ENCODE results near the gene MATN1.

Gene MATN1

DNA sequence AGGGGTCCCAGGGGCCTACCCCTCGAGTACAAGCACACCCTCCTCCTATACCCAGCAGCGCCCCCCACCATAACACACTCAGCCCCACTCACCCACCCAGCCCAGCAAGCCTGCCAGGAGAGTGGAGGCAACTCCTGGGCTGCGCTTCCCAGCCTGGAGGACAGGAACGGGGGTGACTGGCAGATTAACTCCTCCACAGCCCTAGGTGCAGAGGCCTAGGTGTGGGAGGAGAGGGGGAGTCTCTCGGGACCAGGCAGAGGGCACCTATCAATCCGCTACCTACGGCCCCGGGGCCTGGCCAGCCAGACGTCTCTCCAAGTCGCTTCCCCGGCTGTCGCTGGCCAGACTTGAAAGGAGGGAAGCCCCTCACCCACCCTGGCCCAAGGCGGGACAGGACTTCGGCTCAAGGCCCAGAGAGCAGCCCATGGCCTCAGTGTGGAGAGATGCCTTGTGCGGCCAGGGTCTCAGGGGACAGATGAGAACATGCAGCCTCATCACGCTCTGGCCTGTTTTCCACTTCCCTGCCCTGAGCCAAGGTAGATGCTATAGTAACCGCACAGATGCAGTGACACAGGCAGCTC, 24.9 kb downstream of the MATN1 start:
- DNase-seq (ENCODE audit: low read depth in 1 of 2, low spot score in 1 of 2) = no peak
- TF ChIP-seq, protein P1, sequence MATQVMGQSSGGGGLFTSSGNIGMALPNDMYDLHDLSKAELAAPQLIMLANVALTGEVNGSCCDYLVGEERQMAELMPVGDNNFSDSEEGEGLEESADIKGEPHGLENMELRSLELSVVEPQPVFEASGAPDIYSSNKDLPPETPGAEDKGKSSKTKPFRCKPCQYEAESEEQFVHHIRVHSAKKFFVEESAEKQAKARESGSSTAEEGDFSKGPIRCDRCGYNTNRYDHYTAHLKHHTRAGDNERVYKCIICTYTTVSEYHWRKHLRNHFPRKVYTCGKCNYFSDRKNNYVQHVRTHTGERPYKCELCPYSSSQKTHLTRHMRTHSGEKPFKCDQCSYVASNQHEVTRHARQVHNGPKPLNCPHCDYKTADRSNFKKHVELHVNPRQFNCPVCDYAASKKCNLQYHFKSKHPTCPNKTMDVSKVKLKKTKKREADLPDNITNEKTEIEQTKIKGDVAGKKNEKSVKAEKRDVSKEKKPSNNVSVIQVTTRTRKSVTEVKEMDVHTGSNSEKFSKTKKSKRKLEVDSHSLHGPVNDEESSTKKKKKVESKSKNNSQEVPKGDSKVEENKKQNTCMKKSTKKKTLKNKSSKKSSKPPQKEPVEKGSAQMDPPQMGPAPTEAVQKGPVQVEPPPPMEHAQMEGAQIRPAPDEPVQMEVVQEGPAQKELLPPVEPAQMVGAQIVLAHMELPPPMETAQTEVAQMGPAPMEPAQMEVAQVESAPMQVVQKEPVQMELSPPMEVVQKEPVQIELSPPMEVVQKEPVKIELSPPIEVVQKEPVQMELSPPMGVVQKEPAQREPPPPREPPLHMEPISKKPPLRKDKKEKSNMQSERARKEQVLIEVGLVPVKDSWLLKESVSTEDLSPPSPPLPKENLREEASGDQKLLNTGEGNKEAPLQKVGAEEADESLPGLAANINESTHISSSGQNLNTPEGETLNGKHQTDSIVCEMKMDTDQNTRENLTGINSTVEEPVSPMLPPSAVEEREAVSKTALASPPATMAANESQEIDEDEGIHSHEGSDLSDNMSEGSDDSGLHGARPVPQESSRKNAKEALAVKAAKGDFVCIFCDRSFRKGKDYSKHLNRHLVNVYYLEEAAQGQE (IDR thresholded peaks at IDR 0.05; ENCODE audit: insufficient replicate concordance, low read depth) = no peak
- TF ChIP-seq GABPA (IDR thresholded peaks at IDR 0.05; ENCODE audit: low read depth) = no peak
- TF ChIP-seq SPI1 (IDR thresholded peaks at IDR 0.05; ENCODE audit: borderline replicate concordance, low read depth) = no peak
- no peak for TF ChIP-seq POLR2AphosphoS5 (IDR thresholded peaks at IDR 0.05; ENCODE audit: low read depth)
- TF ChIP-seq, protein P2, sequence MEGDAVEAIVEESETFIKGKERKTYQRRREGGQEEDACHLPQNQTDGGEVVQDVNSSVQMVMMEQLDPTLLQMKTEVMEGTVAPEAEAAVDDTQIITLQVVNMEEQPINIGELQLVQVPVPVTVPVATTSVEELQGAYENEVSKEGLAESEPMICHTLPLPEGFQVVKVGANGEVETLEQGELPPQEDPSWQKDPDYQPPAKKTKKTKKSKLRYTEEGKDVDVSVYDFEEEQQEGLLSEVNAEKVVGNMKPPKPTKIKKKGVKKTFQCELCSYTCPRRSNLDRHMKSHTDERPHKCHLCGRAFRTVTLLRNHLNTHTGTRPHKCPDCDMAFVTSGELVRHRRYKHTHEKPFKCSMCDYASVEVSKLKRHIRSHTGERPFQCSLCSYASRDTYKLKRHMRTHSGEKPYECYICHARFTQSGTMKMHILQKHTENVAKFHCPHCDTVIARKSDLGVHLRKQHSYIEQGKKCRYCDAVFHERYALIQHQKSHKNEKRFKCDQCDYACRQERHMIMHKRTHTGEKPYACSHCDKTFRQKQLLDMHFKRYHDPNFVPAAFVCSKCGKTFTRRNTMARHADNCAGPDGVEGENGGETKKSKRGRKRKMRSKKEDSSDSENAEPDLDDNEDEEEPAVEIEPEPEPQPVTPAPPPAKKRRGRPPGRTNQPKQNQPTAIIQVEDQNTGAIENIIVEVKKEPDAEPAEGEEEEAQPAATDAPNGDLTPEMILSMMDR (IDR thresholded peaks at IDR 0.05; ENCODE audit: insufficient read depth, low read length) = no peak
- no peak overlapping the region for H3K4me3 ChIP-seq (replicated peaks; ENCODE audit: insufficient read depth, low read length)

DNA sequence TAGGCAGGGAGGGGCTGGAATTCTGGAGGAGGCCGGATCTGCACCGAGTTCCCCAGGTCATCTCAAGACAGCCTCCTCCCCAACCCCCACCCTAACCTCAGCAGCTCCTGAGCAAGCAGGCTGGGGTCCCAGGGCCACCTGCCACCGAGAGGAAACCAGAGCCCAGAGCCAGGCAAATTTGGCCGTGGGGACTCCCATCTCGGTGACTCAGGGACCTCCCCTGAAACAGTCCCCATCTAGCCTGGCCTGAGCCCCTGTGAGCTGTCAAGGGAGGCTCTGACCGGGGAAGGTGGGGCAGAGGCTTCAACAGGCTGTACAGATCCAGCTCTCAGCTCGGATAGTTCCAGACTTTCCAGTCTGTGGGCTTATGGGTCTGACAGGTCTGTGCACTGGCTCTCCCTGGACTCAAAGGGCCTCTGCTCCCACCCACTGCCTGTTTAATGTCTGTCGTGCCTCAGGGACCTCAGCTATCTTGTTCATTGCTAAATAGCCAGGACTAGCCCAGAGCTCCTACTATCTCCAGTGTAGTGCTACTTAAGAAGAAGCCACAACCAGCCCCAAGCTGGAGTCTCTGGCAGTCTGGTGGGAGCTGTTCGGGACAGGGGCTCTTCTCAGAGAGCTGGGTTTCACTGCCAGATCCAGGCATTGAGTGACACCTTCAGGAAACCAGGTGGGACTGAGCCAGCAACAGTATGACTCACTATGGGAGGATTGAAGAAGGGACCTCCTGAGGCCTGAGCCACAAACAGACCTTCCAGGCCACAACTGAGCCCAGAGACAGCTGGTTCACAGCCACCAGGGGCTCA, 25.6 kb downstream of the MATN1 start:
- Histone ChIP-seq H3K27ac (replicated peaks) (no peak overlapping the region), H3K27me3 (ENCODE audit: insufficient read depth, poor library complexity, severe bottlenecking) (peaks cover 2% of the 10 kb centered on the region), H3K4me3 (replicated peaks; ENCODE audit: insufficient read depth, low read length) (no peak overlapping the region)
- no peak for DNase-seq (ENCODE audit: low read depth in 1 of 2, low spot score in 1 of 2)
- TF ChIP-seq, protein P2 (IDR thresholded peaks at IDR 0.05; ENCODE audit: insufficient read depth, low read length) = no peak
- no peak for TF ChIP-seq POLR2AphosphoS5 (IDR thresholded peaks at IDR 0.05; ENCODE audit: low read depth)
- TF ChIP-seq, protein P1 (IDR thresholded peaks at IDR 0.05; ENCODE audit: insufficient replicate concordance, low read depth) = no peak
- TF ChIP-seq GABPA (IDR thresholded peaks at IDR 0.05; ENCODE audit: low read depth) = no peak
- TF ChIP-seq SPI1 (IDR thresholded peaks at IDR 0.05; ENCODE audit: borderline replicate concordance, low read depth) = no peak

More for the DNA sequence above, 24.9 kb downstream of the MATN1 start:
- Histone ChIP-seq H3K27ac (replicated peaks) (no peak overlapping the region), H3K27me3 (ENCODE audit: insufficient read depth, poor library complexity, severe bottlenecking) (peaks cover 2% of the 10 kb centered on the region)

DNA sequence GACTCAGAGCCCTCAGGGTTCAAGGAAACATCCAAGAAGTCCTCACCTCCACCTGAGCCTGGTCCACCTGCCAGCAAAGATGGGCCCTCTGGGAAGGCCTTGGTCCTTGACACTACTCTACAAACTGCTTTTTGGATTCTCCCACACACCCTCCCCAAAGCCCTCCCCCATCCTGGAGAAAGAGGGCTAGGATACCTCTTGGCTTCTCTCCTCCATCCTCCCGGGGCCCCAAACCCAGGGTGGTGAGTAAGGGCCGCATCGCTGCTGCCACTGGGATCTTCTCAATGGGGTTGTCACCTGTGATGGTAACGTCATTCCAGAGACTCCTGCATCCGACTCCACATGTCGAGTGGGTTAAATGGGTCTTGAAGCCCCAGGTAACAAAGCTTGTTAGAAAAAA, 26.6 kb downstream of the MATN1 start:
- no peak overlapping the region for H3K4me3 ChIP-seq (replicated peaks; ENCODE audit: insufficient read depth, low read length)
- no peak for DNase-seq (ENCODE audit: low read depth in 1 of 2, low spot score in 1 of 2)
- no peak for TF ChIP-seq SPI1 (IDR thresholded peaks at IDR 0.05; ENCODE audit: borderline replicate concordance, low read depth)
- TF ChIP-seq, protein P1 (IDR thresholded peaks at IDR 0.05; ENCODE audit: insufficient replicate concordance, low read depth) = no peak
- no peak for TF ChIP-seq POLR2AphosphoS5 (IDR thresholded peaks at IDR 0.05; ENCODE audit: low read depth)
- no peak for TF ChIP-seq GABPA (IDR thresholded peaks at IDR 0.05; ENCODE audit: low read depth)
- TF ChIP-seq, protein P2 (IDR thresholded peaks at IDR 0.05; ENCODE audit: insufficient read depth, low read length) = no peak
- H3K27ac ChIP-seq (replicated peaks) = no peak overlapping the region
- H3K27me3 ChIP-seq (ENCODE audit: insufficient read depth, poor library complexity, severe bottlenecking) = peaks cover 2% of the 10 kb centered on the region
